Left forelimb (tissue), 1 donor: ENCODE data around the gene GALNT3.
A peak's percentile ranks its signal among the peaks of the same experiment; 100 is the strongest.

Experiments used
- DNase-seq: peaks from one replicate; pipeline ENCODE4 v3.0.0-alpha.2; 2018; ENCODE audit warnings: low spot score

GALNT3 gene

GRCh38 chr2:165796129-165796528, 2.1 kb upstream of the GALNT3 start:
- DNase-seq = no peak

- DNase-seq = no peak
These were observed 964 bp upstream of the GALNT3 start for GRCh38 chr2:165795011-165795410.

GRCh38 chr2:165794536-165794928, 485 bp upstream of the GALNT3 start:
- peak; percentile 64 for DNase-seq

- peak; percentile 66 for DNase-seq
These were observed 777 bp downstream of the GALNT3 start for GRCh38 chr2:165793161-165793778.

- DNase-seq = no peak
These were observed 2.0 kb downstream of the GALNT3 start for GRCh38 chr2:165792104-165792454.

- DNase-seq = no peak
These were observed 2.5 kb downstream of the GALNT3 start for GRCh38 chr2:165791421-165792103.

GRCh38 chr2:165790466-165790865, 3.6 kb downstream of the GALNT3 start:
- DNase-seq = no peak

- DNase-seq = no peak
These were observed 6.7 kb downstream of the GALNT3 start for GRCh38 chr2:165787334-165787733.

- DNase-seq = no peak
These were observed 14.3 kb downstream of the GALNT3 start for GRCh38 chr2:165779706-165780105.

- no peak for DNase-seq
These were observed 15.2 kb downstream of the GALNT3 start for GRCh38 chr2:165778653-165779451.

GRCh38 chr2:165778187-165778556, 15.9 kb downstream of the GALNT3 start:
- DNase-seq = no peak

- DNase-seq = no peak
These were observed 16.4 kb downstream of the GALNT3 start for GRCh38 chr2:165777522-165778186.

- no peak for DNase-seq
These were observed 17.3 kb downstream of the GALNT3 start for GRCh38 chr2:165776796-165777195.

- DNase-seq = no peak
These were observed 18.0 kb downstream of the GALNT3 start for GRCh38 chr2:165776013-165776412.

GRCh38 chr2:165773684-165774083, 20.4 kb downstream of the GALNT3 start:
- no peak for DNase-seq

- DNase-seq = no peak
These were observed 21.9 kb downstream of the GALNT3 start for GRCh38 chr2:165772183-165772582.

GRCh38 chr2:165766326-165766927, 27.6 kb downstream of the GALNT3 start:
- no peak for DNase-seq

- DNase-seq = no peak
These were observed 31.3 kb downstream of the GALNT3 start for GRCh38 chr2:165762723-165763122.

- no peak for DNase-seq
These were observed 36.0 kb downstream of the GALNT3 start for GRCh38 chr2:165757906-165758675.

- no peak for DNase-seq
These were observed 47.5 kb downstream of the GALNT3 start for GRCh38 chr2:165746501-165746900.

- DNase-seq = no peak
These were observed 48.1 kb downstream of the GALNT3 start for GRCh38 chr2:165745916-165746315.
